Left kidney (tissue), 2 donors: ENCODE results near the gene TBC1D19. TPM values are rescaled to one million over a fixed set of nuclear protein-coding genes. Genes with fewer than 3 reads are reported as not detected.
"Not testable (repeated sequence)": the region's sequence is repeated elsewhere in the genome, so short reads cannot be mapped to it uniquely, and the experiment has no call there.

Source experiments
- DNase-seq: peaks from one replicate; pipeline ENCODE4 v3.0.0-alpha.2; 2013
- polyA plus RNA-seq: library from polyadenylated mRNA; unstranded; fragments of 120-200 nt; gene quantifications from one replicate; pipeline ENCODE4 v1.2.1, GENCODE V29; 2013; ENCODE audit not compliant: insufficient read length

The TBC1D19 gene
- polyA plus RNA-seq, 1 donor = 23.1 TPM

GRCh38 chr4:26685250-26685649 lies 101.4 kb downstream of the TBC1D19 start:
- DNase-seq = no peak

GRCh38 chr4:26687728-26688127 lies 103.8 kb downstream of the TBC1D19 start:
- no peak for DNase-seq

- DNase-seq = no peak
These were observed 106.6 kb downstream of the TBC1D19 start for GRCh38 chr4:26690506-26690905.

- no peak for DNase-seq
These were observed 108.3 kb downstream of the TBC1D19 start for GRCh38 chr4:26692014-26692726.

GRCh38 chr4:26694131-26694530 lies 110.2 kb downstream of the TBC1D19 start:
- DNase-seq = not testable (repeated sequence)

- DNase-seq = no peak
These were observed 116.2 kb downstream of the TBC1D19 start for GRCh38 chr4:26700110-26700509.

- no peak for DNase-seq
These were observed 117.2 kb downstream of the TBC1D19 start for GRCh38 chr4:26701095-26701494.

GRCh38 chr4:26701786-26702227 lies 117.9 kb downstream of the TBC1D19 start:
- DNase-seq = no peak

GRCh38 chr4:26707342-26707741 lies 123.5 kb downstream of the TBC1D19 start:
- DNase-seq = no peak

- no peak for DNase-seq
These were observed 125.4 kb downstream of the TBC1D19 start for GRCh38 chr4:26709246-26709645.

- no peak for DNase-seq
These were observed 129.8 kb downstream of the TBC1D19 start for GRCh38 chr4:26713563-26714151.

GRCh38 chr4:26715636-26716242 lies 131.9 kb downstream of the TBC1D19 start:
- DNase-seq = no peak

- DNase-seq = no peak
These were observed 133.4 kb downstream of the TBC1D19 start for GRCh38 chr4:26717332-26717731.

GRCh38 chr4:26719954-26720552 lies 136.2 kb downstream of the TBC1D19 start:
- peak; percentile 27 for DNase-seq

- no peak for DNase-seq
These were observed 137.8 kb downstream of the TBC1D19 start for GRCh38 chr4:26721685-26722084.

- no peak for DNase-seq
These were observed 139.3 kb downstream of the TBC1D19 start for GRCh38 chr4:26723216-26723615.

- DNase-seq = no peak
These were observed 140.7 kb downstream of the TBC1D19 start for GRCh38 chr4:26724534-26724933.

- DNase-seq = no peak
These were observed 142.9 kb downstream of the TBC1D19 start for GRCh38 chr4:26726655-26727387.

- no peak for DNase-seq
These were observed 144.0 kb downstream of the TBC1D19 start for GRCh38 chr4:26727844-26728243.

- no peak for DNase-seq
These were observed 145.1 kb downstream of the TBC1D19 start for GRCh38 chr4:26729027-26729426.

GRCh38 chr4:26729547-26729946 lies 145.7 kb downstream of the TBC1D19 start:
- DNase-seq = no peak

- DNase-seq = no peak
These were observed 147.6 kb downstream of the TBC1D19 start for GRCh38 chr4:26731351-26732035.
